IMR-90 (cell line): ENCODE data around the gene PVALEF. TPM values are rescaled to one million over a fixed set of nuclear protein-coding genes. Genes with fewer than 3 reads are reported as not detected.

Source experiments
- ATAC-seq: fragments of 200-7000 bp; cut with Tn5 transposase; 2 replicates; pipeline ENCODE4 v1.9.1; 2020; ENCODE audit warnings: low read depth, mild to moderate bottlenecking, moderate library complexity
- BruUV-seq: library from RNA; stranded (reverse); fragments of 400-500 nt; replicated peaks from 2 replicates; lab custom pipeline; 2021; lab: Mats Ljungman, UMichigan
- CTCF ChIA-PET: fragments of 300-600 bp; formaldehyde crosslinking; extraction: SDS; loops from one replicate; lab custom pipeline; 2021; ENCODE audit warnings: antibody characterized with exemption; lab: Yijun Ruan, JAX
- POLR2A ChIA-PET: fragments of 300-600 bp; sonication (Branson Sonifier 250); formaldehyde crosslinking; loops from one replicate; lab custom pipeline; 2022; ENCODE audit warnings: antibody characterized with exemption; ENCODE audit not compliant: unreplicated experiment; lab: Charles Lee
- DNase-seq: peaks from one replicate; pipeline ENCODE4 v3.0.0; 2013
- H2AFZ ChIP-seq: replicated peaks from 2 replicates; pipeline ENCODE3; 2013; ENCODE audit warnings: low read length, mild to moderate bottlenecking; ENCODE audit not compliant: poor library complexity
- H2AK5ac ChIP-seq: 2 replicates; pipeline ENCODE4 v1.6.1; 2013; ENCODE audit warnings: low read depth, low read length, inconsistent platforms
- H2AK9ac ChIP-seq: replicated peaks from 2 replicates; pipeline ENCODE3; 2013; ENCODE audit warnings: mild to moderate bottlenecking, low read depth, low read length, moderate library complexity; ENCODE audit not compliant: poor library complexity
- H2BK120ac ChIP-seq: 2 replicates; pipeline ENCODE4 v1.6.1; 2013; ENCODE audit warnings: low read depth, low read length, inconsistent platforms
- H2BK15ac ChIP-seq: 3 replicates; pipeline ENCODE4 v1.6.1; 2013; ENCODE audit warnings: low read depth, low read length, inconsistent platforms
- H2BK20ac ChIP-seq: 2 replicates; pipeline ENCODE4 v1.6.1; 2013; ENCODE audit warnings: low read depth, mild to moderate bottlenecking, inconsistent platforms, low read length, moderate library complexity
- H2BK5ac ChIP-seq: 2 replicates; pipeline ENCODE4 v1.6.1; 2013; ENCODE audit warnings: mild to moderate bottlenecking, low read depth, low read length, inconsistent platforms; ENCODE audit not compliant: poor library complexity, severe bottlenecking
- H3K14ac ChIP-seq: replicated peaks from 2 replicates; pipeline ENCODE4 v1.6.1; 2013; ENCODE audit warnings: low read depth, low read length, inconsistent platforms
- H3K18ac ChIP-seq: 2 replicates; pipeline ENCODE4 v1.6.1; 2013; ENCODE audit warnings: low read depth, low read length, control low read depth
- H3K23ac ChIP-seq: 2 replicates; pipeline ENCODE4 v1.6.1; 2013; ENCODE audit warnings: low read depth, low read length, inconsistent platforms
- H3K27ac ChIP-seq: 2 replicates; pipeline ENCODE4 v1.5.1; 2013; ENCODE audit warnings: mild to moderate bottlenecking, control low read depth, low read length; ENCODE audit not compliant: insufficient read depth
- H3K27me3 ChIP-seq: 2 replicates; pipeline ENCODE4 v1.6.1; 2013; ENCODE audit warnings: low read length; ENCODE audit not compliant: control insufficient read depth, insufficient read depth
- H3K36me3 ChIP-seq: 2 replicates; pipeline ENCODE4 v1.6.1; 2013; ENCODE audit warnings: low read length, mixed read lengths; ENCODE audit not compliant: control insufficient read depth, insufficient read depth
- H3K4ac ChIP-seq: 2 replicates; pipeline ENCODE4 v1.6.1; 2013; ENCODE audit warnings: low read depth, low read length, inconsistent platforms
- H3K4me1 ChIP-seq: 2 replicates; pipeline ENCODE4 v1.6.1; 2013; ENCODE audit warnings: low read length, mixed read lengths; ENCODE audit not compliant: control insufficient read depth, insufficient read depth
- H3K4me2 ChIP-seq: 2 replicates; pipeline ENCODE4 v1.6.1; 2013; ENCODE audit warnings: low read depth, mild to moderate bottlenecking, control low read depth, low read length, moderate library complexity
- H3K4me3 ChIP-seq: 2 replicates; pipeline ENCODE4 v1.5.1; 2013; ENCODE audit warnings: low read depth, mild to moderate bottlenecking, control low read depth, low read length, moderate library complexity; ENCODE audit not compliant: insufficient read depth
- H3K56ac ChIP-seq: 2 replicates; pipeline ENCODE4 v1.6.1; 2013; ENCODE audit warnings: low read length, inconsistent platforms; ENCODE audit not compliant: insufficient read depth; ENCODE audit errors: extremely low read depth
- H3K79me1 ChIP-seq, 2 experiments: 2 replicates each; pipeline ENCODE4 v1.6.1; 2013; ENCODE audit warnings: low read length in 2 of 2, inconsistent platforms in 1 of 2, low read depth in 1 of 2
- H3K9ac ChIP-seq: 2 replicates; pipeline ENCODE4 v1.6.1; 2013; ENCODE audit warnings: low read depth, low read length, control low read depth
- H3K9me1 ChIP-seq: 2 replicates; pipeline ENCODE4 v1.6.1; 2013; ENCODE audit warnings: low read length, inconsistent platforms; ENCODE audit not compliant: insufficient read depth
- H3K9me3 ChIP-seq: 2 replicates; pipeline ENCODE4 v1.6.1; 2013; ENCODE audit warnings: low read length; ENCODE audit not compliant: control insufficient read depth, insufficient read depth
- H4K20me1 ChIP-seq: 2 replicates; pipeline ENCODE4 v1.6.1; 2013; ENCODE audit warnings: low read length, inconsistent platforms; ENCODE audit not compliant: insufficient read depth
- H4K5ac ChIP-seq: 2 replicates; pipeline ENCODE4 v1.6.1; 2013; ENCODE audit warnings: mild to moderate bottlenecking, low read depth, low read length, control low read depth
- H4K8ac ChIP-seq, 2 experiments: 2 replicates each; pipeline ENCODE4 v1.6.1; 2013; ENCODE audit warnings: low read depth in 2 of 2, low read length in 2 of 2, control low read depth in 1 of 2, inconsistent platforms in 1 of 2
- H4K91ac ChIP-seq: 2 replicates; pipeline ENCODE4 v1.6.1; 2013; ENCODE audit warnings: low read depth, low read length, inconsistent platforms; ENCODE audit not compliant: insufficient read depth
- MAFK ChIP-seq: IDR thresholded peaks from 2 replicates; pipeline ENCODE4 v1.6.1; 2012; ENCODE audit warnings: low read depth, low read length, improper control_type of control experiment
- WGBS, 2 experiments: methylation state at CpG; one replicate each; pipeline versions ENCODE4 v1.1.5 to v1.1.7; 2013; ENCODE audit warnings: missing lambda C conversion rate in 2 of 2; ENCODE audit not compliant: insufficient read length in 1 of 2; ENCODE audit errors: extremely low coverage in 2 of 2; 5-methylcytosine and 5-hydroxymethylcytosine counted together
- dilution Hi-C: fragments of 300-500 bp; cut with HindIII; formaldehyde crosslinking; loops from one replicate; pipeline ENCODE4 v1.14.3; 2018; ENCODE audit warnings: low sequenced_read_pairs; ENCODE audit not compliant: unreplicated experiment
- in situ Hi-C: fragments of 300-500 bp; cut with MboI; formaldehyde crosslinking; loops from 3 replicates; pipeline ENCODE4 v1.14.3; 2019; ENCODE audit warnings: low sequenced_read_pairs, inconsistent platforms, mixed read lengths
- intact Hi-C: fragments of 100-400 bp; cut with micrococcal nuclease; formaldehyde crosslinking; loops from 2 replicates; pipeline ENCODE4 v1.10.0; 2022
- polyA plus RNA-seq, 3 experiments: library from polyadenylated mRNA; depleted of rRNA; stranded (reverse); fragments of >200 nt; gene quantifications; 2 replicates each; pipeline ENCODE4 v1.2.3, GENCODE V29; 2012; ENCODE audit warnings: low replicate concordance in 1 of 3
- total RNA-seq: library from RNA; depleted of rRNA; stranded (reverse); fragments of >200 nt; gene quantifications from 2 replicates; pipeline ENCODE4 v1.2.3, GENCODE V29; 2012

The PVALEF gene
- total and polyA plus RNA-seq, 2 of the 4 experiments (the other 2 are of a cell fraction), result not detected

GRCh38 chr17:81186203-81186602 lies 20.9 kb downstream of the PVALEF start:
- in situ Hi-C loops, result no loop called here

More at GRCh38 chr17:81186203-81186602, 20.9 kb downstream of the PVALEF start:
- H3K36me3 ChIP-seq, result peaks cover 6% of the 10 kb centered on the region; the same call in 1 of the 2 replicates
- POLR2A ChIA-PET, result no interaction called here
- H3K9me1 ChIP-seq, result no peaks in the 10 kb centered on the region
- no peaks in the 10 kb centered on the region for H4K20me1 ChIP-seq
- ATAC-seq (no peak), DNase-seq (no peak)
- H2AK9ac ChIP-seq, result no peak overlapping the region
- H3K4me3 ChIP-seq, result no peak overlapping the region
- no peaks in the 10 kb centered on the region for H3K9me3 ChIP-seq
- dilution Hi-C loops (no loop called here), intact Hi-C loops (no loop called here)
- peaks cover 6% of the 10 kb centered on the region; the same call in 1 of the 2 replicates for H3K27me3 ChIP-seq
- H4K8ac ChIP-seq, result no peak overlapping the region
- no peaks in the 10 kb centered on the region for H3K4me1 ChIP-seq
- H2BK120ac ChIP-seq, result no peak overlapping the region
- no peak overlapping the region for H2BK15ac ChIP-seq
- H3K79me1 ChIP-seq, result no peaks in the 10 kb centered on the region
- H2BK20ac ChIP-seq, result no peak overlapping the region
- H3K27ac ChIP-seq, result no peak overlapping the region
- WGBS, 2 experiments, result 100% methylated on average over 1 of the region's 7 CpGs; no CpG with 5 or more reads in 1 of the 2 experiments
- no peak overlapping the region for H2AK5ac ChIP-seq
- H3K4ac ChIP-seq, result no peak overlapping the region
- H2BK5ac ChIP-seq, result no peak overlapping the region
- H3K14ac ChIP-seq, result no peak overlapping the region
- no peak overlapping the region for H3K18ac ChIP-seq
- CTCF ChIA-PET, result no interaction called here
- H3K23ac ChIP-seq, result no peak overlapping the region
- H4K91ac ChIP-seq, result no peak overlapping the region
- no peak overlapping the region for H3K56ac ChIP-seq
- TF ChIP-seq MAFK, result no peak
- H3K9ac ChIP-seq, result no peak overlapping the region
- H3K4me2 ChIP-seq, result no peak overlapping the region
- H4K5ac ChIP-seq, result no peak overlapping the region
- BruUV-seq, result no TSS peak
- H2AFZ ChIP-seq, result no peak overlapping the region
